ENCODE measurements around the gene SNX5. TPM values are rescaled to one million over a fixed set of nuclear protein-coding genes. Genes with fewer than 3 reads are reported as not detected.
A peak's percentile ranks its signal among the peaks of the same experiment; 100 is the strongest.

Gene SNX5
- total RNA-seq, 2 donors from 2014 or later, result 182 to 188 TPM

DNA sequence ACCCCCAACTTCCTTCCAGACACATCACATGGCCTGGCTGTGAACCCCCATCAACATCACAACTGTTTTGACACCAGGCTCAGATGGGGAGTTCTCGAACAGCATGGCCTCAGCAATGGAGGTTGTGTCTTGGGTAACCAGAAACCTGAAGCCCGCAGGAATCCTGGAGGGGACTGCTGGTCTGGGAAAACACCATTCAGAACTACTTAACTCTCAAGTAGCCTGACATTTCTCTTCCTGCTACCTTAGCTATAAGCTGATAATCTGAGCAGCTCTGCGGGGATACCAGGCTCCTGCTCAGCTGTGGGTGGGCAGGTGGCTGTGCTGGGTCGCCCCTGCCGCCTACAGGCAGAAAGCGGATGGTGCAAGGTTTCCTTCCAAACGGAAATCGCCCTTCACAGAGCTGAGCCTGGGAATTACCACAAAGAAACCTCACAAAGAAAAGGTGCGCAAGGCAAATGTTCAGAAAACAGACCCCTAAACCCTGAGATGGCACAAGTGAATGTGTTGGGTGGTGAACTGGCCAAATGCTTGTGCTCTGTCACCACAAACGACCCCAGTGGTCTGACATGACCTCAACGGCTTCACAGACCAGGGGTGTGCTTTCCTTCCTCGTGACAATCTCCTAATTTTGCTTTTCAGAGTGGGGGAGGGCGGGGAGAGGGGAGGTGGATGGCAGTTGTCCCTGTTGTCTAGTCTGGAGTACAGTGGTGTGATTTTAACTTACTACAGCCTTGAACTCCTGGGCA is 29.5 kb downstream of the SNX5 start:
- ATAC-seq, result peak; percentile 79
- DNase-seq (ENCODE audit: low spot score in 2 of 2), result peak in 1 of 2 donors; percentile 50
- no peaks in the 10 kb centered on the region for H3K9me3 Mint-ChIP-seq
- peak overlapping the region in 1 of 2 donors; percentile 89 for H3K27ac Mint-ChIP-seq
- H3K36me3 Mint-ChIP-seq, result peaks cover 6 to 28% of the 10 kb centered on the region in 2 donors

GRCh38 chr20:17936761-17937732 is 31.5 kb downstream of the SNX5 start:
- H3K9me3 Mint-ChIP-seq, result no peaks in the 10 kb centered on the region
- ATAC-seq, result no peak
- no peak for DNase-seq (ENCODE audit: low spot score in 2 of 2)

GRCh38 chr20:17936286-17936760 is 32.3 kb downstream of the SNX5 start:
- no peak for DNase-seq (ENCODE audit: low spot score in 2 of 2)
- no peak for ATAC-seq
- Mint-ChIP-seq H3K36me3 (peaks cover 0 to under 1% of the 10 kb centered on the region in 2 donors), H3K9me3 (no peaks in the 10 kb centered on the region), H3K27ac (no peak overlapping the region)

More at GRCh38 chr20:17936761-17937732, 31.5 kb downstream of the SNX5 start:
- H3K36me3 Mint-ChIP-seq, result peaks cover 0 to 8% of the 10 kb centered on the region in 2 donors
- H3K27ac Mint-ChIP-seq, result no peak overlapping the region

DNA sequence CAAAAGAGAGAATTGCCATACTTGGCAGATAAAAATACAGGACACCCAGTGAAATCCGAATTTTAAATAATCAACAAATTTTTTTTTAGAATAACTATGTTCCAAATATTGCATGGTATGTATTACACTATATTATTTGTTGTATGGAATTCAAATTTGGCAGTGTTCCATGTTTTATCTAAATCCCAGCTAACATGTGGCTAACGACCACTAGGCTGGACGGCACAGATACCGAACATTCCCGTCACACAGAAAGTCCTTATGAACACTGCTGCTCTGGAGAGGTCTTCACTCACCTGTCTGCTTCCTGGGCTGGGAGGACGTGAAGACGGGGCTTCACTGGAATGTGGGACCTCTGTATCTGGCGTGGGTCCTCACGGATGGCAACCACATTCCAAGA is 32.8 kb downstream of the SNX5 start:
- Mint-ChIP-seq H3K36me3 (no peaks in the 10 kb centered on the region), H3K9me3 (no peaks in the 10 kb centered on the region), H3K27ac (no peak overlapping the region)
- ATAC-seq, result no peak
- no peak for DNase-seq (ENCODE audit: low spot score in 2 of 2)

DNA sequence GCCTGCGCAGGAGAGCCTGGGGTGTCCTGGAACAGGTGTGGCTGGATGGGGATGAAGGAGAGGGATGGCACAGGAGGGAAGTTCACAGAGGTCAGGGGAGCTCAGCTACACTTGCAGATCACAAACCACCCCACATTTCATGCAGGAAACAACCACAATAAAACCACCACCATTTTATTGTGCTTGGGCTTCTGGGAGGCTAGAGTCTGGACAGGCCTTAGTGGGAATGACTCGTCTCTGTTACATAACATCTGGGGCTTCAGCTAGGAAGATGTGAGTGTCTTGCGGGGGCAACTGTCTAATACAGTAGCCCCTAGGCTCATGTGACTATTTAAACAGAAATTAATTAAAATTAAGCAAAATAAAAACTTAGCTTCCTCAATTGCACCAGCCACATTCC is 33.4 kb downstream of the SNX5 start:
- ATAC-seq (no peak), DNase-seq (ENCODE audit: low spot score in 2 of 2) (no peak)
- Mint-ChIP-seq H3K27ac (no peak overlapping the region), H3K36me3 (no peaks in the 10 kb centered on the region), H3K9me3 (no peaks in the 10 kb centered on the region)

- Mint-ChIP-seq H3K9me3 (no peaks in the 10 kb centered on the region), H3K36me3 (no peaks in the 10 kb centered on the region), H3K27ac (no peak overlapping the region)
- ATAC-seq (no peak), DNase-seq (ENCODE audit: low spot score in 2 of 2) (no peak)
Measured at GRCh38 chr20:17934141-17934862, 34.3 kb downstream of the SNX5 start.

GRCh38 chr20:17933711-17934110 is 34.9 kb downstream of the SNX5 start:
- Mint-ChIP-seq H3K27ac (no peak overlapping the region), H3K36me3 (no peaks in the 10 kb centered on the region)

DNA sequence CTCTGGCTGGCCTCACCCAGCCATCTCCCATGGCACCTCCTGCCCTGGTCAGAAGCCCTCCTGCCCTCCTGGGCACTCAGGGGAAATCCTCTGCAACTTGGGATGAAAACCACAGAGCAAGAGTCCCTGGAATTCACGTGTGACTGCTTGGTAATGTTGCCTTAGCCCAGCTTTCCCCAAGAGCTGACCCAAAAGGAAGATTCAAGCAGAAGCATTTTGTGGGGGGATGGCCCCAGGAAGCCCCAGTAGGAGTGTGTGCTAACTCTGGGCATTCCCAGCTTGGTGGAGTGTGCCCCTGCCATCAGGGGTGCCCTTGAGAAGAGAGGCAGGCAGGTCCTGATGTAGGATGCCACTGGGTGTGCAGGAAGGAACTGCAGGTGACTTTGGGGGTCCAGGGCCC is 35.5 kb downstream of the SNX5 start:
- Mint-ChIP-seq H3K9me3 (no peaks in the 10 kb centered on the region), H3K36me3 (no peaks in the 10 kb centered on the region), H3K27ac (no peak overlapping the region)
- ATAC-seq (no peak), DNase-seq (ENCODE audit: low spot score in 2 of 2) (no peak)

More at GRCh38 chr20:17933711-17934110, 34.9 kb downstream of the SNX5 start:
- H3K9me3 Mint-ChIP-seq, result no peaks in the 10 kb centered on the region
- no peak for ATAC-seq
- DNase-seq (ENCODE audit: low spot score in 2 of 2), result no peak

DNA sequence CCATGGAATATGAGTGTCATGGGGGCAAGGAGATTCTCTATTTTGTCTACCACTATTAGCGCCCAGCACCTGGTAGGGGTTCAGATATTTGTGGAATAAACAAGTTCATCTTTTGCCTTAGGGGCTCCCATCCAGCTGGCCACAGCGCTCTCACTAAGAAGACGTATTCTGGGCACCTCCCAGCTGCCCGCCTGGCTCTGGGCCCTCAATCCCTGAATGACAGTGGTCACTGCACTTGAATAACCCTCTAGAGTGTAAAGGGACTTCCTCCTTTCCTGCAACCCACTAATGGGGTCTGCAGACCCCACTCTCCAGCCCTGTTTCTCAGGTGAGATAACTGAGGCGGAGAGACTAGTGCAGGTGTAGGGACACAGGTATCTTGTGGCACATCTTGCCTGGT is 36.2 kb downstream of the SNX5 start:
- no peak for DNase-seq (ENCODE audit: low spot score in 2 of 2)
- Mint-ChIP-seq H3K36me3 (no peaks in the 10 kb centered on the region), H3K9me3 (no peaks in the 10 kb centered on the region), H3K27ac (no peak overlapping the region)
- no peak for ATAC-seq

DNA sequence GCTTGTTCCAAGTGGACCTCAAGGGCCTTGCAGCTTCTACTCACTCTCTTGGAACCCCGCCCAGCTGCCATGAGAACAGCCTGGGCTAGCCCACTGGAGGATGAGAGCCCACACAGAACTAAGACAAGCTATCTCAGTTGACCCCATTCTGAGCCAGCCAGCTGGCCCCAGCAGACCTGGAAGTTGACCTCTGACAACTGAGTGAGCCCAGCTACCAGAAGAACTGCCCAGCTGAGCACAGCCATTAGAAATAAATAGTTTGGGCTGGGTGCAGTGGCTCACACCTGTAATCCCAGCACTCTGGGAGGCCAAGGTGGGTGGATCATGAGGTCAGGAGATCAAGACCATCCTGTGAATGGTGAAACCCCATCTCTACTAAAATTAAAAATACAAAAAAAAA is 37.1 kb downstream of the SNX5 start:
- no peaks in the 10 kb centered on the region for H3K9me3 Mint-ChIP-seq
- DNase-seq (ENCODE audit: low spot score in 2 of 2) (no peak), ATAC-seq (no peak)
- no peaks in the 10 kb centered on the region for H3K36me3 Mint-ChIP-seq
- no peak overlapping the region for H3K27ac Mint-ChIP-seq

DNA sequence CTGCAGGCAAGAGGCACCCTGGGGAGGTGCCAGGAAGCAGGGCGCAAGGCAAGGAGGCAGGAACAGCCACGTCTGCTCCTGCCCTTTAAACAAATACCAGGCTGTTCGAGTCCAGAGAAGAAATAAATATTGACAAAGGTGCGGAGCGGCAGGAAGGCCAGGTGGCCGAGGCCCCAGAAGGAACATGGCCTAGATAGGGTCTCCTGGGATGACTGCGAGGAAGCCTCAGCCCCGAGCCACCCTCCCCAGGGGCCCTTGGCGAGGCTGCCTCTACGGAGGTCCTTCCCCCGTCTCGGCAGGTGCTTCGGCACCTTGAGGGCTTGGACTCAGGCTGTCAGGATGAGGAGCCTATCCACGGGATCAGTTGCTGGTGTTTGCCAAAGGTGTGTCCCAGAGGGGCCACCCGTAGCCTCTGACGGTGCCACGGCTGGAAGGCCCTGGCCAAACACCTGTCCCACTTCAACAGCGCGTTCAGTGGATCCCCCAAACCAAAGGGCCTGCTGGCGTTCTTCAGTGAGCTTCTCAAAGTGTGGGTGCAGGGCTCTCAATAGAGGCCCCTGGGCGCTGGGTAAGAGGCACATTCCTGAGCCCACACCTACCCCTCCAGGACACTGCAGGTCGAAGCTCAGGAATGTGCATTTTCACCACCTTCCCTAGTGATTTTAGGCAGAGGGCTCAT is 39.8 kb downstream of the SNX5 start:
- Mint-ChIP-seq H3K36me3 (no peaks in the 10 kb centered on the region), H3K9me3 (no peaks in the 10 kb centered on the region), H3K27ac (no peak overlapping the region)
- peak in 1 of 2 donors; percentile 16 for ATAC-seq
- DNase-seq (ENCODE audit: low spot score in 2 of 2), result no peak

- Mint-ChIP-seq H3K27ac (no peak overlapping the region), H3K36me3 (no peaks in the 10 kb centered on the region), H3K9me3 (no peaks in the 10 kb centered on the region)
- DNase-seq (ENCODE audit: low spot score in 2 of 2) (no peak), ATAC-seq (no peak)
Measured at GRCh38 chr20:17928211-17928611, 40.4 kb downstream of the SNX5 start.

- ATAC-seq, result no peak
- no peaks in the 10 kb centered on the region for H3K36me3 Mint-ChIP-seq
- no peak for DNase-seq (ENCODE audit: low spot score in 2 of 2)
- no peaks in the 10 kb centered on the region for H3K9me3 Mint-ChIP-seq
- H3K27ac Mint-ChIP-seq, result no peak overlapping the region
Measured at GRCh38 chr20:17925940-17926300, 42.7 kb downstream of the SNX5 start.

GRCh38 chr20:17925141-17925939 is 43.3 kb downstream of the SNX5 start:
- H3K27ac Mint-ChIP-seq, result peak overlapping the region in 1 of 2 donors; percentile 65
- DNase-seq (ENCODE audit: low spot score in 2 of 2) (no peak), ATAC-seq (no peak)
- H3K36me3 Mint-ChIP-seq, result no peaks in the 10 kb centered on the region
- H3K9me3 Mint-ChIP-seq, result no peaks in the 10 kb centered on the region

DNA sequence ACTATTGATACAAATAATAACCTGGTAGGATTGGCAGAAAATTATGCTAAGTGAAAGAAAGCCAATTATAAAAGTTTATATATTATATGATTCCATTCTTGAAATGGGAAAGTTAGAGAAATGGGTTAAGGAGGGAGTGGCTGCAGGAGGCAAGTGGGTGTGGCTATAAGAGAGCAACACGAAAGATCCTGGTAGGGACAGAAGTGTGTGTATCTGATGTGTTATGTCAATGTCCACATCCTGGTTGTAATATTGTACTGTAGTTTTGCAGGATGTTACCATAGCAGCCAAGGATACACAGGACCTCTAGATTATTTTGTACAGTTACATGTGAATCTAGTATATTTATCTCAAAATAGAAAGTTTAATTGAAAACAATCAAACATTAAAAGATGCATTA is 46.8 kb downstream of the SNX5 start:
- no peaks in the 10 kb centered on the region for H3K36me3 Mint-ChIP-seq
- no peak overlapping the region for H3K27ac Mint-ChIP-seq
- no peaks in the 10 kb centered on the region for H3K9me3 Mint-ChIP-seq
- ATAC-seq (no peak), DNase-seq (ENCODE audit: low spot score in 2 of 2) (no peak)

DNA sequence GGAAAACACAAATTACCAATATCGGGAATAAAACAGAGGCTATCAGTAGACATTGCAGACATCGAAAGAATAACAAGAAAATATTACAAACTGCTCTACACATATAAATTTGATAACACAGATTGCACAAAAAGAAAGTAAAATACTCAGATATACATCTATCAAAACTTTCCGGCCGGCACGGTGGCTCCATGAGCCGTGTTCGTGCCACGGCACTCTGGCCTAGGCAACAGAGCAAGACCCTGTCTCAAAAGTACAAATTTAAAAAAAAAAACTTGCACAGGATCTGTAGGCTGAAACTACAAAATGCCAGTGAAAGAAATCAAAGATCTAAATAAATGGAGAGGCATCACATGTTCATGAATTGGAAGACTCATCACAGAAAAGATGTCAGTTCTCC is 49.4 kb downstream of the SNX5 start:
- ATAC-seq (no peak), DNase-seq (ENCODE audit: low spot score in 2 of 2) (no peak)
- H3K36me3 Mint-ChIP-seq, result no peaks in the 10 kb centered on the region
- no peaks in the 10 kb centered on the region for H3K9me3 Mint-ChIP-seq
- no peak overlapping the region for H3K27ac Mint-ChIP-seq
